ENCODE measurements around the gene HDAC7.

HDAC7 gene

DNA sequence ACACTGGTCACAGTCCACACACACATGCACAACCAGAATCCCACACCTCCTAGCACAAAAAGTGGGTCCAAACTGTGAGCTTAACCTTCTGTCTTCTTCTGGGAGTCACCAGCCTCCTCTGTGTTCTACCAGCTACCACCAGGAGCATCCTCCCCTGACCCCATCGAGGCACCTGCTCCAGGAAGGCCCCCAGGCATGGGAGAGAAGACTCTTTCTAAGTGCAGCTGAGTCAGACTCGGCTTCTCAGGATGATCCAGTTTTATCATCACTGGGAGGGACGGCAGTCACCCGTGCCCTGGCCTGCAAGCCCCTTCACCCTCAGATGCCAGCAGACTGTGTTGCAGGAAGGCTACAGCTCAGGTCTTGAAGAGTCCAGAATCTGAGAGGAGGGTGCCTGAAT, 86.6 kb downstream of the HDAC7 start:
- no peaks in the 10 kb centered on the region for H3K27me3 ChIP-seq (ENCODE audit: insufficient read depth, low read length)
- H3K79me2 ChIP-seq (ENCODE audit: control insufficient read depth, insufficient read depth, low read length, unreplicated experiment), result no peaks in the 10 kb centered on the region
- no peak overlapping the region for H2AFZ ChIP-seq (ENCODE audit: low read length, unreplicated experiment)
- peaks cover 20% of the 10 kb centered on the region for H3K4me1 ChIP-seq (ENCODE audit: control insufficient read depth, insufficient read depth, low read length, unreplicated experiment)
- H3K36me3 ChIP-seq (ENCODE audit: insufficient read depth, low read length), result no peaks in the 10 kb centered on the region
- no peak overlapping the region for H3K4me3 ChIP-seq (ENCODE audit: low read depth, low read length)
- no peak overlapping the region for H3K27ac ChIP-seq (ENCODE audit: low read depth, low read length)

All from ACC112 (cell line).